OCI-LY3 (cell line): Measurements from ENCODE around the gene GTPBP1.

Experiments used
- H2AFZ ChIP-seq: fragments of 200-600, 300-600 bp; shearing (Covaris generic); 2 replicates; pipeline ENCODE4 v1.6.0; 2014; ENCODE audit warnings: antibody characterized with exemption, low read depth, low read length
- H3K27ac ChIP-seq: fragments of 200-600, 300-600 bp; sonication (generic); 2 replicates; pipeline ENCODE4 v1.5.1; 2014; ENCODE audit warnings: mild to moderate bottlenecking, low read length, moderate library complexity, mixed read lengths
- H3K27me3 ChIP-seq: fragments of 200-600, 300-600 bp; sonication (generic); 2 replicates; pipeline ENCODE4 v1.6.1; 2014; ENCODE audit warnings: low read depth, low read length, mixed read lengths
- H3K36me3 ChIP-seq: fragments of 200-600, 300-600 bp; sonication (generic); replicated peaks from 2 replicates; pipeline ENCODE3; 2014; ENCODE audit warnings: low read depth, low read length, mixed read lengths
- H3K4me1 ChIP-seq: fragments of 300-600, 200-600 bp; sonication (generic); 2 replicates; pipeline ENCODE4 v1.6.1; 2014; ENCODE audit warnings: low read length, mixed read lengths
- H3K4me2 ChIP-seq: fragments of 200-600, 300-600 bp; sonication (generic); 2 replicates; pipeline ENCODE4 v1.6.1; 2014; ENCODE audit warnings: low read length, mixed read lengths
- H3K4me3 ChIP-seq: fragments of 300-600, 200-600 bp; sonication (generic); 2 replicates; pipeline ENCODE4 v1.5.1; 2014; ENCODE audit warnings: antibody characterized with exemption, mild to moderate bottlenecking, low read length, moderate library complexity
- H3K79me2 ChIP-seq: fragments of 300-600, 200-600 bp; shearing (Covaris generic); 2 replicates; pipeline ENCODE4 v1.6.1; 2014; ENCODE audit warnings: mild to moderate bottlenecking, low read length, mixed read lengths
- H3K9ac ChIP-seq: fragments of 300-600, 200-600 bp; shearing (Covaris generic); 2 replicates; pipeline ENCODE4 v1.6.0; 2014; ENCODE audit warnings: mild to moderate bottlenecking, low read length, moderate library complexity
- H3K9me3 ChIP-seq: fragments of 200-600, 300-600 bp; shearing (Covaris generic); 2 replicates; pipeline ENCODE4 v1.6.1; 2014; ENCODE audit warnings: low read length, mixed read lengths; ENCODE audit not compliant: insufficient read depth
- H4K20me1 ChIP-seq: fragments of 200-600, 300-600 bp; sonication (generic); 2 replicates; pipeline ENCODE4 v1.6.1; 2016; ENCODE audit warnings: low read length, mixed read lengths; ENCODE audit not compliant: insufficient read depth
- EZH2phosphoT487 ChIP-seq: fragments of 200-600 bp; shearing (Covaris generic); IDR thresholded peaks from 2 replicates; pipeline ENCODE4 v1.6.1; 2018; ENCODE audit warnings: antibody characterized with exemption, mixed run types, low read depth
- TF ChIP-seq, protein P1 (sequence below): fragments of 200-600, 300-600 bp; sonication (generic); IDR thresholded peaks from 2 replicates; pipeline ENCODE4 v1.5.1; 2014; ENCODE audit warnings: antibody characterized with exemption, low read length, low read depth

GTPBP1 gene

DNA sequence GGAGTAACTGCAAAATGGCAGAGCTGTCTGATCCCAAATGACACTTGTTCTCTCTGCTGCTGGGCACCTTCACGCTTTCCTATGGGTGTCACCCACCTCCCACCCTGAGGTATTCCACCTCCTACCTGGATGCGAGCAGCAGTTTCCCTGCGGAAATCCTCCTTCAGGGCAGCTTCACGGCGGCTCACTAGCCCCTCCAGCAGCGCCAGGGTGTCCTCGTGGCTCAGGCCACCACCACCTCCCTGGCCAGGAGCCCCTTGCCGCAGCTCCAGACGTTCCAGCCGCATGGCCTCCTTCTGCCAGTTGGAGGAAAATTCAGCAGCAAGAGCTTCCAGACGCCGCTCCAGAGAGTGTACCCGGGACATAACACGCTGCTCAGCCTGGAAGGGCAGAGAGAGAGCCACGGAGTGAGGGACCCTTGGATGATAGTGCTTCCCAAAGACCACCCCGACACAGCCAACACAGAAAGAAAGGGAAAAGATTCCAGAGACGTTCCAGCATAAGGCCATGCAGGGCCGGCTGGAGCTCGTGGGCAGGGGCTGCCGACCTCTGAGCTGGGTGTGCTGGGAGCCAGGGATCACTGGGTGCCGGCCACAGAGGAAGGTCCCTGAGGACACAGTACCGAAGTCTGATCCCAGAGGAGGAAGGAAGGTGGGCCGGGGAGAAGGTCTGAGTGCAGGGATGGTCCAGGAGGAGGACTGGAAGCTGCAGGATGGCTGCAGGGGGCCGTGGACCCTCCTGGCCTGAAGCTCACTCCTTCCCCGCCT is 36.6 kb downstream of the GTPBP1 start:
- no peak overlapping the region for H2AFZ ChIP-seq
- TF ChIP-seq, protein P1, sequence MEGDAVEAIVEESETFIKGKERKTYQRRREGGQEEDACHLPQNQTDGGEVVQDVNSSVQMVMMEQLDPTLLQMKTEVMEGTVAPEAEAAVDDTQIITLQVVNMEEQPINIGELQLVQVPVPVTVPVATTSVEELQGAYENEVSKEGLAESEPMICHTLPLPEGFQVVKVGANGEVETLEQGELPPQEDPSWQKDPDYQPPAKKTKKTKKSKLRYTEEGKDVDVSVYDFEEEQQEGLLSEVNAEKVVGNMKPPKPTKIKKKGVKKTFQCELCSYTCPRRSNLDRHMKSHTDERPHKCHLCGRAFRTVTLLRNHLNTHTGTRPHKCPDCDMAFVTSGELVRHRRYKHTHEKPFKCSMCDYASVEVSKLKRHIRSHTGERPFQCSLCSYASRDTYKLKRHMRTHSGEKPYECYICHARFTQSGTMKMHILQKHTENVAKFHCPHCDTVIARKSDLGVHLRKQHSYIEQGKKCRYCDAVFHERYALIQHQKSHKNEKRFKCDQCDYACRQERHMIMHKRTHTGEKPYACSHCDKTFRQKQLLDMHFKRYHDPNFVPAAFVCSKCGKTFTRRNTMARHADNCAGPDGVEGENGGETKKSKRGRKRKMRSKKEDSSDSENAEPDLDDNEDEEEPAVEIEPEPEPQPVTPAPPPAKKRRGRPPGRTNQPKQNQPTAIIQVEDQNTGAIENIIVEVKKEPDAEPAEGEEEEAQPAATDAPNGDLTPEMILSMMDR, result no peak
- no peak for TF ChIP-seq EZH2phosphoT487
- H4K20me1 ChIP-seq, result no peaks in the 10 kb centered on the region; the same call in 1 of the 2 replicates
- no peaks in the 10 kb centered on the region for H3K4me1 ChIP-seq
- H3K4me3 ChIP-seq, result no peak overlapping the region
- H3K27ac ChIP-seq, result no peak overlapping the region
- no peaks in the 10 kb centered on the region for H3K9me3 ChIP-seq
- no peaks in the 10 kb centered on the region for H3K27me3 ChIP-seq
- H3K4me2 ChIP-seq, result no peak overlapping the region
- H3K36me3 ChIP-seq, result peaks cover 82% of the 10 kb centered on the region
- no peaks in the 10 kb centered on the region for H3K79me2 ChIP-seq
- H3K9ac ChIP-seq, result no peak overlapping the region

DNA sequence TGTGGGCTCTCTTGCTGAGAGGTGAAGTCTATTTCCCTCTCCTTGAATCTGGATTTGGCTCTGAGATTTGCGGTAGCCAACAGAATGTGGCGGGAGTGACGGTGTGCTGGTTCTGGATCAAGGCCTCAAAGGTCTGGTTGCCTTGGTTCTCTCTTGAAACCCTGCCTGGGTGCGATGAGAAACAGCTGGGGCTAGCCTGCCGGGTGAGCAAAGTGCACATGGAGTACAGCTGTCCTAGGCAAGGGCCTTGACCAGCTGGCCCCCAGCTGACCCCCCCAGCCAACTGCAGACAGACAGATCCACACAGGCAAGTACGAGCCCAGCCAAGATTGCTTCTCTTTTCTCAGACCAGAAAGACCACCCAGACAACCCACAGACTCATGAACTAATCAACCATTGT is 39.2 kb downstream of the GTPBP1 start:
- Histone ChIP-seq H3K4me3 (no peak overlapping the region), H3K79me2 (no peaks in the 10 kb centered on the region), H2AFZ (no peak overlapping the region), H3K27ac (no peak overlapping the region), H3K36me3 (peaks cover 75% of the 10 kb centered on the region), H4K20me1 (no peaks in the 10 kb centered on the region; the same call in 1 of the 2 replicates), H3K9ac (no peak overlapping the region), H3K27me3 (no peaks in the 10 kb centered on the region), H3K4me2 (no peak overlapping the region), H3K4me1 (no peaks in the 10 kb centered on the region), H3K9me3 (no peaks in the 10 kb centered on the region)
- TF ChIP-seq, protein P1, result no peak
- no peak for TF ChIP-seq EZH2phosphoT487

DNA sequence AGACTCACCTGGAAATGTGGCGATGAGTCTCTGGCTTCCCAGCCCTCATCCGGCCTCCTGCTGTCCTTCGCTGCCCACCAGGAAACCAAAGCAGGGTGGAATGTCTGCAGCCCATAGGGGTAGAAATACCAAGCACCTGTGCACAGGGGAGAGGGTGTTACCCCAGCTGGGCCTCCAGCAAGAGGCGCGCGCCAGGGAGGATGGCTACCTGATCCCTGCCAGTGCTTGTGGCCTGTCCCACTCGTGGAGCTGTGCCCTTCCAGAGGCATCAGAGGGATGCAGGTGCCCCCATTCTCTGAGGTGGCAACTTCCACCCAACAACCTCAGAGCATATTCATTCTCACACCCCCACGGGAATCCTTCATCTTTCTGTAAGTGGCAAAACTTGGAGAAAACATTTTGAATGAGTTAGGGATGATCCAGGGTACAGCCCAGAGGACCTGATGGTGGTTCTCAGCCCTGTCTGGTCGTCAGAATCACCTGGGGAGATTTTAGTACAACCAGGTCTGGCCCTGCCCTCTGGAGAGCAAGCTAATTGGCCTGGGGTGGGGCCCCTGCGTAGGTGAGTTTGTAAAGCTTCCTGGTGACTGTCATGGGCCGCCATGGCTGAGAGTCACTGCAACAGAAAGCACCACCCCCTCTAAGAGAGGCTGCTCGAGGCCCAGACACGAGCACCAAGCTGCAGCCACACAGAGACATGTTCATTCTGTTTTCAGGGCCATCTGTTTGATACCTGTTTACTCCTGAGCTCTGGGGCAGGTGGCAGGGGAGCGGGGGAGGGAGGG is 40.1 kb downstream of the GTPBP1 start:
- no peaks in the 10 kb centered on the region for H3K4me1 ChIP-seq
- no peak overlapping the region for H3K4me3 ChIP-seq
- no peaks in the 10 kb centered on the region; the same call in 1 of the 2 replicates for H4K20me1 ChIP-seq
- no peaks in the 10 kb centered on the region for H3K27me3 ChIP-seq
- H2AFZ ChIP-seq, result no peak overlapping the region
- no peak overlapping the region for H3K9ac ChIP-seq
- H3K36me3 ChIP-seq, result peaks cover 74% of the 10 kb centered on the region
- H3K27ac ChIP-seq, result no peak overlapping the region
- no peaks in the 10 kb centered on the region for H3K79me2 ChIP-seq
- TF ChIP-seq, protein P1, result no peak
- no peak for TF ChIP-seq EZH2phosphoT487
- H3K4me2 ChIP-seq, result no peak overlapping the region
- H3K9me3 ChIP-seq, result no peaks in the 10 kb centered on the region

DNA sequence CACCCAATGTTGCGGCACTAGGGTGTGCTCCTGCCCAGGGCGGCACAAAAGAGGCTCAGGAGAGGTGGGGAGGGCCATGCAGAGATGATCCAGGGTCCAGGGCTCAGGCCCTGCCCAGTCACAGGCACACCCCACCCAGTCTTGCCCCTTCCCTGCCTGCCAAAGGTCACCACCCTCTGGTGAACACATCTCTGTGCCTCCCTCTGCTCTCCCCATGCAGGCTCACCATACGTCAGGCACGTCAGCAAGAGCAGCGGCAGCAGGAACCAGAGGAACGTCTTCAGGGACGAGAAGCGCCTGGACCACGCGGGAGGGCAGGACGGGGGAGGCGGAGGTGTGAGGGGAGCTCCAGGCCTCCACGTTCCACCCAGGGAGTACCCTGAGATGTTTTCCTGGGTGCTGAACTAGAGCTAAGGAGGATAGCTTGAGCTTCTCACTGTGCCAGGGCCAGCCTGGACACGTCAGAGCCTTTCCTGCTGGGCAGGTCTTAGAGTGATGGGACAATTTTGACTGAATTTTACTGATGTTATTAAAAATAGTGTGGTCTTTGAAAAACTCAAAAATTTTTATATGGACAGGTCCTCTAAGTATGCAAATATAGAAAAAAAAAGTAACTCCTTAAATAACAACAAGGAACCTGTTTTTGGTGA is 42.9 kb downstream of the GTPBP1 start:
- Histone ChIP-seq H3K4me2 (no peak overlapping the region), H4K20me1 (no peaks in the 10 kb centered on the region), H3K9me3 (no peaks in the 10 kb centered on the region), H3K79me2 (peaks cover 3% of the 10 kb centered on the region), H3K4me3 (no peak overlapping the region), H3K9ac (no peak overlapping the region), H3K4me1 (peaks cover 11% of the 10 kb centered on the region), H2AFZ (no peak overlapping the region), H3K36me3 (peaks cover 74% of the 10 kb centered on the region), H3K27me3 (no peaks in the 10 kb centered on the region), H3K27ac (no peak overlapping the region)
- TF ChIP-seq EZH2phosphoT487, result no peak
